Measurements from ENCODE around the gene GAS7.

Gene GAS7

DNA sequence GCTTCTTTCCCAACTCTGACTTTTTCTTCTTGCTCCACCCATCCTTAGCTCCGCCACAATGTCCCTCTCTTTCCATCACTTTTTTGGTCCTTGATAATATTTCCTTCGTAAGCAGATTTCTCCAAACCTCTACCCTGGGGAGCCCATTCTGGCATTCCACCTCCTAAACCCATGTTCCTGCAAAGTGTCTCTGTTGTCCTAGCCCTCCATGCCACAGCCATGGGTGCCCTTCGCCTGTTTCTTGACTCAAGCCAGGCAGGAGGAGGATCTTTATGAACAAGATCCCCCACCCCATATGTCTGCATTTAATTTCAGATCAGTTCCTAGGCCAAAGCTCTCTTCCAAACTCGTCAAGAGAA, 42.4 kb downstream of the GAS7 start:
- no peak for DNase-seq (ENCODE audit: low read depth in 1 of 2, low spot score in 1 of 2)
- TF ChIP-seq JUND (IDR thresholded peaks at IDR 0.05; ENCODE audit: low read depth), result no peak
- in situ Hi-C loops (cut with HindIII; ENCODE audit: low pct_unique_long_range_greater_than_20kb, low sequenced_read_pairs), result no loop called here

DNA sequence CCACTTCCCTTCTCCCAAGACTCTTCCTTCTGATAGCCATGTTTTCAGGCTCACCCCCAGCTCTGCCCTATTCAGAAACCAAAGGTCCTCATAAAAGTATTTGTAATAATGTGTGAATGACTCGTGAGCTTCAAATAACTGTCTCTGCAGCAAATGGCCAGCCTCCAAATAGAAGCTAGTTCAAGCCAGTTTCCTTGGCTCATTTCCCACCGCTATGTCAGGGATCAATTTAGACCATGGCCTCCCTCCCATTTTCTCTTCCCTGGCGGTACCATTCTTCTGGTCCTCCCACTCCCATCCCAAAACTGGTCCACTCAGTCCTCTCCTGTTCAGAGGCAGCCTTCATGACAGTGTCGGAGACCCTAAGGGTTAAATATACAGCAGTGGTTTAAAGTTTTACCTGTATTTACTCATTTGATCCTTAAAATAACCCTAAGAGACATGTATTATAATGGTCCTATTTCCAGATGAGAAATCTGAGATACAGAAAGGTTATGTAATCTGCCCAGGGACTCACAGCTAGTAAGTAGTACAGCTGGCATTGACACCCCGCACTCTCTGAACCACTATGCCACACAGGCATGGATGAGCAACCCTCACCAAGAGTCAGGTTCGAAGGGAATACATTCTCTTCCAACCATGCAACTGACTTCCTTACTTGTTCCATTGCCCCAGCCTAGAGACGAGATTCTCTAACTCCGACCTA, 42.9 kb downstream of the GAS7 start:
- in situ Hi-C loops (cut with HindIII; ENCODE audit: low pct_unique_long_range_greater_than_20kb, low sequenced_read_pairs), result no loop called here
- DNase-seq (ENCODE audit: low read depth in 1 of 2, low spot score in 1 of 2), result no peak
- TF ChIP-seq JUND (IDR thresholded peaks at IDR 0.05; ENCODE audit: low read depth), result no peak

DNA sequence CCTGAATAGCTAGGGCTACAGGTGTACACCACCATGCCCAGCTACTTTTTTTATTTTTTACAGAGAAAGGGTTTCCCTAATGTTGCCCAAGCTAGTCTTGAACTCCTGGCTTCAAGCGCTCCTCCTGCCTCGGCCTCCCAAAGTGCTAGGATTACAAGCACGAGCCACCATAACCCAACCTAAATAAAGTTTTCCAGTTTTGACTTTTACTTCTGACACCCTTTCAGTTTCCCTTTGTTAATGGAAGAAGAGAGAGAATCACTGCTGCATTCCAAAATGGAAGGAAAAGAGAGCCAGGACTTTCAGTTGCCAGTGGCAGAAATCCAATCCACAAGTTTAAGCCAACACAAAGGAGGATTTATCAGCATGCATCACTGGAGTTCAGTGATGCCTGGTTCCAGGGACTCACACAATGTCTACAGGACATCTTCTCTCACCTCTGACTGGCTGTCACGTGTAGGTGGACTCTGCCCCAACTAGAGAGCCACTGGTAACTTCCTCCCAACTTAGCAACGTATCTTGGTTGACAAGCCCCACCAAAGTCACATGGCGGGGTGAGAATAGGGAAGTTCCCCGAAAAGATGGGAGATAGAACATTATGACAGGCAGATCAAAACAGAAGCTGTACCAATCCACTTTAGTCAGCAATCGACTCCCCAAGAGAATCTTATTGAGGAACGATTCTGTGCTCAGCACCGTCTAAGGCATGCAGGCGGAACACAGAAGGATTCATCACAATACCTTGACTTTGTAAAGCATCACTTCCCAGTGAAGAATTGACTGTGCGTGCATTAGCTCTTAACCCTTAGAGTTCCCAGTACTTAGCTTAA, 46.5 kb downstream of the GAS7 start:
- in situ Hi-C loops (cut with HindIII; ENCODE audit: low pct_unique_long_range_greater_than_20kb, low sequenced_read_pairs), result no loop called here
- no peak for TF ChIP-seq JUND (IDR thresholded peaks at IDR 0.05; ENCODE audit: low read depth)
- no peak for DNase-seq (ENCODE audit: low read depth in 1 of 2, low spot score in 1 of 2)

DNA sequence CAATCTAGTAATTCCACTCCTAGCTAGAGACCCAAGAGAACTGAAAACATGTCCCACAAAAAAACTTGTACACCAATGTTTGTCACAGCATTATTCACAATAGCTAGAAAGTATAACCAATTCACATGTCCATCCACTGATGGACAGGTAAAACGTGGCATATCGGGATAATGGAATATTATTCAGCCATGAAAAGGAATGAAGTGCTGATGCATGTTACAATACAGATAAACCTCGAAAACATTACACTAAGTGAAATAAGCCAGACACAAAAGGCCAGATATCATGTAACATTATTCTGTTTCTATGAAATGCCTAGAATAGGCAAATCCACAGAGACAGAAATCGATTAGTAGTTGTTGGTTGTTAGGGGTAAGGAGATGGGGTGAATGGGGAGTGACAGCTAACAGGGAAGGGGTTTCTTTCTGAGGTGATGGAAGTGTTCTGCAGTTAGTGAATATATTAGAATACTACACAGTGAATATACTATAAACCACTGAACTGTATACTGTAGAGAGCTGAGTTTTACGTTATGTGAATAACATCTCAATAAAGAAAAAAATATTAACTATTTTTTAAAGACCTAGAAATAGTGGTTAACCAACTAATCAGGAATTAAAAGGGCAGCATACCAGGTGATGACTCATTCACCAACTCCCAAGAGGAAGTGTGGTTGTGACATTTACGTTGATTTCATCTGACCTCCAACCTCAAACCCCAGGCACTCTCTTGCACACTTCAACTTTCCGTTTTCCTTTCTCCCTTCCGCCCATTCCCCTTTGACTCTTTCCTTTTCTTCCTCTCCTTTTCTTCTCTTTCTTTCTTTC, 48.6 kb downstream of the GAS7 start:
- in situ Hi-C loops (cut with HindIII; ENCODE audit: low pct_unique_long_range_greater_than_20kb, low sequenced_read_pairs), result no loop called here
- DNase-seq (ENCODE audit: low read depth in 1 of 2, low spot score in 1 of 2), result peak in 1 of 2 experiments; percentile 30

DNA sequence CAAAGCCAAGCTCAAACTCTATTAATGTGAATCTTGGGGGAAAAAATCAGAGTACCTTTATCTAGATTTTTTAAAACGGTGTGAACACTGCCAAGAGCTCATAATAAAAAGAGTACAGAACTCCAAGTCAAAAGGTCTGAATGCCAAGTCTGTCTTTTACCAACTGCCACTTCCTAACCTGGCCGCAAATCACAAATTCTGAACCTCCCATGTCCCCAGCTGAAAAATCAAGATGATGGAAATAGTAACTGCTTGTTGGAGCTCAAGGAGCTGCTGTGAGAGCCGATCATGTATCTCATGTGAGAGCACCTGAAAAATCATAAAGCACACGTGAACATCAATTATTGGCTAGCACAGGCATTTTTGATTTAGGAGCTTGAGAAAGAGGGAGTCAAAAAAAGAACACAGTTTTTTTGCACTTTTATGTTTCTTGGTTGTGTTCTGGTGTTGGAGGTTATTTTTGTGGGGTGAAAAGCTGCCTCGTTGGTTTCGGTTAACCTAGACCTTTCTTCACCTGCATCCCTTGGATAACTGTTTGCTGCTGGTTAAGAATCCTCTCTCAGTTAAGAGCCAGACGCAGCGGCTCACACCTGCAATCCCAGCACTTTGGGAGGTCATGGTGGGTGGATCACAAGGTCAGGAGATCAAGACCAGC, 50.5 kb downstream of the GAS7 start:
- in situ Hi-C loops (cut with HindIII; ENCODE audit: low pct_unique_long_range_greater_than_20kb, low sequenced_read_pairs), result no loop called here
- TF ChIP-seq JUND (IDR thresholded peaks at IDR 0.05; ENCODE audit: low read depth), result no peak

More for the DNA sequence above, 48.6 kb downstream of the GAS7 start:
- no peak for TF ChIP-seq JUND (IDR thresholded peaks at IDR 0.05; ENCODE audit: low read depth)

DNA sequence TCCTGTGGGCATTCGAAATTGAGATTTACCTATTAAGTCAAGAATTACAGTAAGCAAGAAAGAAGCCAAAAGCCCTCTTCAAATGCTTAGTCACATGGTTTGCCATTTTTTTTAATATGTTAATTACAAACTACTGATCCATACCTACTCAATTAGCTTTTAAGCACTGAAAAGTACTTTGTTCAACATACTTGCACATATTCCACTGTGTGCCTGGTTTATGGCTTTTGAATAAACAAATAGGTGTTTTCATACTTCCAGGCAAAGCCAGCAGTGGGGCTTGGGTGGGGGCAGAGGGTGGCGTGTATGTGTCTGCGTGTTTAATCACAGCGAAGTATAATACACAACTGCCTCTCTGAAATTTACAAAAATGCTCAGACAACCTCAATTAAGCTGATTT, 51.4 kb downstream of the GAS7 start:
- no peak for DNase-seq (ENCODE audit: low read depth in 1 of 2, low spot score in 1 of 2)
- TF ChIP-seq JUND (IDR thresholded peaks at IDR 0.05; ENCODE audit: low read depth), result no peak
- in situ Hi-C loops (cut with HindIII; ENCODE audit: low pct_unique_long_range_greater_than_20kb, low sequenced_read_pairs), result no loop called here

More for the DNA sequence above, 50.5 kb downstream of the GAS7 start:
- no peak for DNase-seq (ENCODE audit: low read depth in 1 of 2, low spot score in 1 of 2)

DNA sequence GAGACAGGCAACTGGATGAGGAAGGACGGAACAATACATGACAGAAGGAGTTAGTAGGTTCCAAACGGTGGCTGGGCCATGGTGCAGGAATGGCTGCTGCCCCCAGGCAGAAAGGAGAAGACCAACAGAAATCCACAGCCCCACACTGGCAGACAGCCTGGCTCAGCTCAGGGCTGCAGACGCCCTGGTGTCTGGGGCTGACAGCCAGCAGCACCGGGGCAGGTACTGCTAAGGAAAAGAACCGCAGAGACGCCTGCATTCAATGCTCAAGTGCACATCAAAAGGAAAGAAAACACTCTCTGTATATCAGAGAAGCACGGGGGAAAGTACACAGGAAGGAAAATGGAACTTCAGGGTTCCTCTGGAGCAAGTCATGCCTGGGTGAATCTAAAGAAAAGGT, 53.4 kb downstream of the GAS7 start:
- in situ Hi-C loops (cut with HindIII; ENCODE audit: low pct_unique_long_range_greater_than_20kb, low sequenced_read_pairs), result no loop called here
- DNase-seq (ENCODE audit: low read depth in 1 of 2, low spot score in 1 of 2), result no peak
- no peak for TF ChIP-seq JUND (IDR thresholded peaks at IDR 0.05; ENCODE audit: low read depth)

DNA sequence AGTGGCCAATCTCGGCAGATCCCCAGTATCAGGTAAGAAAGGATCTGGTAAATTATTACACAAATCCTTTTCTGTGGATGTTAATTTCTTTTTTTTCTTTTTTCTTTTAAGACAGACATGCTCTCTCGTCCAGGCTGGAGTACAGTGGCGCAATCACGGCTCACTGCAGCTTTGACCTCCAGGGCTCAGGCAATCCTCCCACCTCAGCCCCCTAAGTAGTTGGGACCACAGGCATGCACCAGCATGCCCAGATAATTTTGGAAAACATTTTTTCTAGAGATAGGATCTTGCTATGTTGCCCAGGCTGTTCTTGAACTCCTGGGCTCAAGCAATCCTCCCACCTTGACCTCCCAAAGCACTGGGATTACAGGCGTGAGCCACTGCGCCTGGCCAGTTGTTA, 54.0 kb downstream of the GAS7 start:
- no peak for TF ChIP-seq JUND (IDR thresholded peaks at IDR 0.05; ENCODE audit: low read depth)
- DNase-seq (ENCODE audit: low read depth in 1 of 2, low spot score in 1 of 2), result no peak
- in situ Hi-C loops (cut with HindIII; ENCODE audit: low pct_unique_long_range_greater_than_20kb, low sequenced_read_pairs), result no loop called here

DNA sequence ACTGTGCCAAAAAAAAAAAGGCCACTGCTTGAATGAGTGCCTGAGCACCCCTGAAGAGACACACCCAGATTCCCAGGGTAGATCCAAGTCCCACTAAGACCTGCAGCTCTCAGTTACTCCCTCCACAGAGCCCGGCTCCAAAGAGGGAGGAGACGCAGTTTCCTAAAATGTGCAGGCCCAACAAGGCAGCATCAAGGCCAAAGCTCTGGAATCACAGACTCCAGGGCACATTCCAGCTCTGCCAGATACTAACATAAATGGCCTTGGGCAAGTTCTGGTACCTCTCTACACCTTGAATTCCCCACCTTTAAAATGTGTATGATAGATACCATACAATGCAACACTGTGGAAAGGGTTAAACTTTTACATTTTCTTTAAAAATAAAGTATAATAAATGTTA, 57.0 kb downstream of the GAS7 start:
- no peak for DNase-seq (ENCODE audit: low read depth in 1 of 2, low spot score in 1 of 2)
- in situ Hi-C loops (cut with HindIII; ENCODE audit: low pct_unique_long_range_greater_than_20kb, low sequenced_read_pairs), result no loop called here
- no peak for TF ChIP-seq JUND (IDR thresholded peaks at IDR 0.05; ENCODE audit: low read depth)

DNA sequence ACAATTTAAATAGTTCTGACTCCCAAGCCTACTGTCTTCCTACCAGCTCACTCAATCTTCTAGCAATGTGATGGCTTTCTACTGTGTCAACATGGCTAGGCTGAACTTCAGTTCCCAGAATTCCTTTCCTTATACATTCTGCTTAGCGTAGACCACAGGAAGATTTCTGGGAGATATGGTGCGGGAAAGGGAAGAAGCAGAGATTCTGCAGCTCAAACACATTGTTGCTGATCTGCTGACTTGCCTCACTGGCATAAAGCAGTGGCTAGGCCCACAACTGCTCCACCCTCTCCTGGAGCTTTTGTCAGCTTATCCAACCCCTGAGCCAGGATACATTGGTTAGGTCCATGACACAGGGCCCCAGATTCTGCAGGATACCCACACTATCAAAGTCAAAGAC, 58.8 kb downstream of the GAS7 start:
- no peak for DNase-seq (ENCODE audit: low read depth in 1 of 2, low spot score in 1 of 2)
- TF ChIP-seq JUND (IDR thresholded peaks at IDR 0.05; ENCODE audit: low read depth), result no peak
- in situ Hi-C loops (cut with HindIII; ENCODE audit: low pct_unique_long_range_greater_than_20kb, low sequenced_read_pairs), result no loop called here

DNA sequence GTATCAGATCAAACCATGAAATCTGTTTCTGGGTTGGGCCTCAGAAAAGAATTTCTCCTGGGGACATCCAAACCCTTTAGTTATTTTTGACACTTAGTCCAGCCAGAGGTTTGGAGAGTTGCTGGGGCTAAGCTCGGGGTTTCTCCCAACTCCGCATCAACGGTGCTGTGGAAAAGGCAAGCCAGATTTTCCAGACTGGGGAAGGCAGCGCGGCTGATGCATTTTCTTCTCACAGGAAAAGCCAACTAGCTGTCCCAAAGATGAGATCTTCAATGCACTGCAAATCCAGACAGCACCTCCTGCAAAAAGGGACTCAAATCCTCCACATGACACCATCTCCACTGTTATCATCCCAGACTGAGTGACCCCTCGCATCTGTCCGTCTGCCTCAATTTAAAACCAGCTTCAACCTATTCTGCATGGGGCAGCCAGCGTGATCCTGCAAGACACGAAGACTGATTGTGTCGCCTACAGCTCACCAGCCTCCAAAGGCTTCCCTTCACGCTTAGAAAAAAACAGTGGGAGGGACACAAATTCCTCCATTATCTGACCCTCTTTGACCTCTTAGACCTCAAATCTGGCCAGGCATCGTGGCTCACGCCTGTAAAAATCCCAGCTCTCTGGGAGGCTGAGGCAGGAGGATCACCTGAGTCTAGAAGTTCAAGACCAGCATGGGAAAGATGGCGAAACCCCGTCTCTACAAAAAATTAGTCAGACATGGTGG, 62.0 kb downstream of the GAS7 start:
- no peak for TF ChIP-seq JUND (IDR thresholded peaks at IDR 0.05; ENCODE audit: low read depth)
- in situ Hi-C loops (cut with HindIII; ENCODE audit: low pct_unique_long_range_greater_than_20kb, low sequenced_read_pairs), result no loop called here

More for the DNA sequence above, 62.0 kb downstream of the GAS7 start:
- no peak for DNase-seq (ENCODE audit: low read depth in 1 of 2, low spot score in 1 of 2)
